Muscle of back (tissue), 11 donors: ENCODE measurements around the gene CIAO2A. TPM values are rescaled to one million over a fixed set of nuclear protein-coding genes. Genes with fewer than 3 reads are reported as not detected.
"Not testable (repeated sequence)": the region's sequence is repeated elsewhere in the genome, so short reads cannot be mapped to it uniquely, and the experiment has no call there.

ENCODE experiments used
- DNase-seq, 3 donors: peaks; one replicate each; pipeline versions ENCODE4 v3.0.0 to v3.0.0-alpha.2; 2013
- polyA plus RNA-seq, 10 donors: library from polyadenylated mRNA; unstranded; fragments of 120-200 nt; gene quantifications; one replicate each; pipeline ENCODE4 v1.2.1, GENCODE V29; 2013; ENCODE audit not compliant: insufficient read length in 10 of 10

CIAO2A gene
- polyA plus RNA-seq, 10 donors: 45.5 to 55.7 (median 49.0) TPM

- DNase-seq: no peak
Measured at GRCh38 chr15:64117759-64118487, 24.3 kb upstream of the CIAO2A start.

GRCh38 chr15:64112904-64113303 lies 19.3 kb upstream of the CIAO2A start:
- DNase-seq: no peak

- DNase-seq: no peak
Measured at GRCh38 chr15:64112073-64112772, 18.6 kb upstream of the CIAO2A start.

- no peak for DNase-seq
Measured at GRCh38 chr15:64111679-64112050, 18.0 kb upstream of the CIAO2A start.

GRCh38 chr15:64110950-64111678 lies 17.5 kb upstream of the CIAO2A start:
- no peak for DNase-seq

GRCh38 chr15:64110108-64110701 lies 16.6 kb upstream of the CIAO2A start:
- DNase-seq: not testable (repeated sequence)

GRCh38 chr15:64107337-64107736 lies 13.7 kb upstream of the CIAO2A start:
- no peak for DNase-seq

GRCh38 chr15:64105113-64105704 lies 11.6 kb upstream of the CIAO2A start:
- peak in 2 of 3 donors; percentile 30 to 45 for DNase-seq

- no peak for DNase-seq
Measured at GRCh38 chr15:64102497-64102896, 8.9 kb upstream of the CIAO2A start.

GRCh38 chr15:64100958-64101357 lies 7.3 kb upstream of the CIAO2A start:
- DNase-seq: no peak

- DNase-seq: no peak
Measured at GRCh38 chr15:64099379-64099778, 5.7 kb upstream of the CIAO2A start.

GRCh38 chr15:64096668-64097384 lies 3.2 kb upstream of the CIAO2A start:
- peak in 1 of 3 donors; percentile 19 for DNase-seq

GRCh38 chr15:64095795-64096667 lies 2.4 kb upstream of the CIAO2A start, which contains the start of gene SNX1:
Gene SNX1 (plus strand): TSS chr15:64095982. CDS start chr15:64096014, 32 bp downstream.
- peak; percentile 94 to 97 (median 95) for DNase-seq

- no peak for DNase-seq
Measured at GRCh38 chr15:64095431-64095794, 1.8 kb upstream of the CIAO2A start.

GRCh38 chr15:64092864-64093626 lies 593 bp downstream of the CIAO2A start:
- peak in 2 of 3 donors; percentile 24 to 38 for DNase-seq

- no peak for DNase-seq
Measured at GRCh38 chr15:64092075-64092820, 1.4 kb downstream of the CIAO2A start.

GRCh38 chr15:64090527-64090926 lies 3.1 kb downstream of the CIAO2A start:
- DNase-seq: peak in 1 of 3 donors; percentile 33

- DNase-seq: peak in 1 of 3 donors; percentile 18
Measured at GRCh38 chr15:64089543-64090280, 3.9 kb downstream of the CIAO2A start.
